NCI-H128 (cell line): Measurements from ENCODE around the gene DEDD2.
"Not testable (repeated sequence)": the region's sequence is repeated elsewhere in the genome, so short reads cannot be mapped to it uniquely, and the experiment has no call there.

Experiments used
- DNase-seq: peaks from one replicate; lab custom pipeline; 2025; ENCODE audit not compliant: unreplicated experiment; lab: John Stamatoyannopoulos, UW

DEDD2 gene, protein sequence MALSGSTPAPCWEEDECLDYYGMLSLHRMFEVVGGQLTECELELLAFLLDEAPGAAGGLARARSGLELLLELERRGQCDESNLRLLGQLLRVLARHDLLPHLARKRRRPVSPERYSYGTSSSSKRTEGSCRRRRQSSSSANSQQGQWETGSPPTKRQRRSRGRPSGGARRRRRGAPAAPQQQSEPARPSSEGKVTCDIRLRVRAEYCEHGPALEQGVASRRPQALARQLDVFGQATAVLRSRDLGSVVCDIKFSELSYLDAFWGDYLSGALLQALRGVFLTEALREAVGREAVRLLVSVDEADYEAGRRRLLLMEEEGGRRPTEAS

DNA sequence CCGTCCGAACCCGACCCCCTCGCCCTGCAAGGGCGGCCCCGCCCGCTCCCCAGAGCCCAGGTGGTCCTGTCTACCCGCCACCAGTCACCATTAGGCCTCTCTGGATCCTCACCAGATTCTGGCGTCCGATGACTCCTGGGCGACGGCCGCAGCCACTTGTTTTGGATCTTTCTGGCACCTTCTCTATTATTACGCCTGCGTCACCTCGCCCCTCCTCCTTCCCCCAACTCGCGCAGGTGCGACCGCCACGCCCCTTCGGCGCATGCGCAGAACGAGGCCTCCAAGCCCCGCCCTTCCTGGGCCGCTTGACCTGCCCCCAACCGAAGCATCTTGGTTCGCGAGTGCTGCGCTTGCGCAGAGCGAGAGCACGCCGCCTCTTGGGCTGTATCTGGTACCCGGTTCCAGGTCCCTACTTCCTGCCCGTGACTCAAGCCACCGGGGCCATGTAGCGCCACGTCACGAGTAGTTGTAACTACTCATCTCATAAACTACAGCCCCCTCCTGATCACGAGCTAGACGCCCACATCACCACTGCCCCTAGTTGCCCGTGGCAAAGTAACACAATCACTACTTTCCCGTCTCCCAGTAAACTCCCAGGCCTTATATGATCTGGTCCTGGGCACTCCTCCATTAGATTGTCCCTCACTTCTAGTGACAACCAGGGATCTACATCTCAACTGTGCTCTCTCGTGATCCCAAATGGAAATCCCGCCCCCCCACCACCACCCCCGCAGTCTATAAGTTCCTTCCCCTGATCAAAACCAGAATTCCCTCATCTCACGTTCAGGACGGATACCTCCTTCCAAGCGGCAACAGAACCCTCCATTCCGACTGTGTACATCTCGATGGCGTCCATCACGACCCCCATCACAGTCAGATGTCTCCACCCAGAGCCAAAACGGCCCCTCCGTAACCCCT lies at the start of gene DEDD2:
Gene DEDD2 (minus strand): TSS at position 158 of the 918 bp plus-strand sequence. CDS start 670 bp downstream, outside the sequence.
- peak; percentile 96 for DNase-seq

DNA sequence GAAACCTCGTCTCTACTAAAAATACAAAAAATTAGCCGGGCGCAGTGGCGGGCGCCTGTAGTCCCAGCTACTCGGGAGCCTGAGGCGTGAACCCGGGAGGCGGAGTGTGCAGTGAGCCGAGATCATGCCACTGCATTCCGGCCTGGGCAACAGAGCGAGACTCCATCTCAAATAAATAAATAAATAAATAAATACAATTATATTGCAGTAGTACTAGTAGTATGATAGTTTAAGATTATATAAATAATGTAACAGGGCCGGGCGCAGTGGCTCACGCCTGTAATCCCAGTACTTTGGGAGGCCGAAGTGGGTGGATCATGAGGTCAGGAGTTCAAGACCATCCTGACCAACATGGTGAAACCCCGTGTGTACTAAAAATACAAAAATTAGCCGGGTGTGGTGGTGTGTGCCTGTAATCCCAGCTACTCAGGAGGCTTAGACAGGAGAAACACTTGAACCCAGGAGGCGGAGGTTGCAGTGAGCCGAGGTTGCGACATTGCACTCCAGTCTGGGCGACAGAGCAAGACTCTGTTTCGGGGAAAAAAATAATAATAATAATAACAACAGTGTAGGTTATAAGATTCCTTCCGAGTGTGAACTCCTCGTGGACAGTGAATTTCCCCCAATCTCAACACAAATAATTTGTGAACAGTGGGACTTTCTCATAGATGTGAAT lies 49.6 kb upstream of the DEDD2 start:
- DNase-seq: not testable (repeated sequence)

DNA sequence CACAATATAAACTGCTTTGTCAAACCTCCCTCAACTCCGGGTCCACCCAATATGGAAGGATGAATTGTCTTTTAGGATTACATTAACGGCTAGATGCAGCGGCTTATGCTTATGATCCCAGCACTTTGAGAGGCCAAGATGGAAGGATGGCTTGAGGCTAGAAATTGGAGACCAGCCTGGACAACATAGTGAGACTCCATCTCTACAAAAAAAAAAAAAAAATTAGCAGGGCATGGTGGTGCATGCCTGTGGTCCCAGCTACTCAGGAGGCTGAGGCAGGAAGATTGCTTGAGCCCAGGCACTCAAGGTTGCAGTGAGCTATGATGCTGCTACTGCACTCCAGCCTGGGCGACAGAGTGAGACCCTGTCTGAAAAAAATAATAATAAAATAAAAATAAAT lies 48.6 kb upstream of the DEDD2 start:
- DNase-seq: not testable (repeated sequence)

DNA sequence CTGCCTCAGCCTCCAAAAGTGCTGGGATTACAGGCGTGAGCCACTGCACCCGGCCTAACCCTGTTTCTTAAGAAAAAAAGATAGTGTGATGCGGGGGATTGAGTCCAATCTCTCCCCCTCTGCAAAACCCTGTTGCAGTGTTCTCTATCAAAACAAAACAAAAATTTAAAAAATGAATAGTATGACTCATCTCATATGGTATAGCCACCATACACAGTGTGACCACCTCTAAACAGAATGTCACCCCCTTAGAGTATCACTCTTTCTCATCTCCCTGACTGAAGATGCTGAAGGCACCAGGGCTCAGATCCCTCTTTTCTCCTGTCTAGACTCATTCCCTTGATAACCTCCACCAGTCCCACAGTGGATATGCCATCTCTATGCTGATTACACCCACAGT lies 44.3 kb upstream of the DEDD2 start:
- no peak for DNase-seq

DNA sequence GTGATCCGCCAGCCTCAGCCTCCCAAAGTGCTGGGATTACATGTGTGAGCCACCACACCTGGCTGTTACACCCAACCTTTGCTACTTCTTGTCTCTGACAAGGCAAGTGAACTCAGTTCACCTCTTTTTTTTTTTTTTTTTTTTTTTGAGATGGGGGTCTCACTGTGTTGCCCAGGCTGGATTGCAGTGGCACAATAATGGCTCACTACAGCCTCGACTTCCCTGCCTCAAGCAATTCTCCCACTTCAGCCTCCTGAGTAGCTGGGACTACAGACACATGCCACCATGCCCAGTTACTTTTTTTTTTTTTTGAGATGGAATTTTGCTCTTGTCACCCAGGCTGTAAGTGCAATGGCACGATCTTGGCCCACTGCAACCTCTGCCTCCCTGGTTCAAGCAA lies 40.4 kb upstream of the DEDD2 start:
- not testable (repeated sequence) for DNase-seq

DNA sequence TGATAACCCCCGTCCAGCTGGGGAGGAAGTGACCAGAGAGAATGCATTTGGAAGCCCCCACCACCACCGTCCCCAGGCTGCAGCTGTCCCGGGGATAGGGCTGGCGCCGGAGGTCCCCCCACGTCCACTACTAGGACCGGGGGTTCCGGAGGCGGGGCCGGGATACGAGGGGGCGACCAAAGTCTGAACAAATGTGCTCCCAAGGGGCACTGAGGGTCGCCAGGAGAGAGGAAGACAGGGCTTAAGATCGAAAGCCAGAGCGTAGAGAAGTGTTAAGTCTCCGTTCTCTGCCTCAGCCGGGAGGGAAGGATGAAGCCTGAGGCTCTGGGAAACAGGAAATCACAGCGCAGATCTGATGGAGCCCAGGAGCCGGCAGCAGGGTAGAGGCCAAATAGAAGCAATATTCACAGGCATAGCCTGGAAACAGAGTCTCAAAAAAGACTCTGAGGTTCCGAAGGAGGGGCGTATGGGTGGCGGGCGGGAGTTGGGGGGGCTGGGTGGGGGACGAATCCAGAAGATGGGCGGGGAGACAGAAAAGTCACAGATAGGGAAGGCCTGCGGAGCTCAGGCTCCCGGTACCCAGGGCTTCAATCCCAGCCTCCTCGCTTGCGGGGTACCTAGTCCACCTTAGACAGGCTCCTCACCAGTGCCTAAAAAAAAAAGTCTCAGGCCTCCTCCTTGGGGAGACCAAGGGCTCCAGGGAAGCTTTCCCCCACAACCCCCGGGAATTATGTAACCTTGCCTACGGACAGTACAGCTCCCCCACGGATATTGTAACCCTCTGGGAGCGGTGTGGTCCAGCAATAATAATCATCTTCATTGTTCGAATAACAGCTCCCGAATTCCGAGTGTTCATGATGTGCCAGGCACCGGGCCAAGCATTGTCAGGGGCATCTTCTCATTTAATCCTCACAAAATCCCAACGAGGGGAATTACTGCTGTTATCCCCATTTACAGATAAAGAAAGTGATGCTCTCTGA lies 38.6 kb upstream of the DEDD2 start:
- DNase-seq: no peak

DNA sequence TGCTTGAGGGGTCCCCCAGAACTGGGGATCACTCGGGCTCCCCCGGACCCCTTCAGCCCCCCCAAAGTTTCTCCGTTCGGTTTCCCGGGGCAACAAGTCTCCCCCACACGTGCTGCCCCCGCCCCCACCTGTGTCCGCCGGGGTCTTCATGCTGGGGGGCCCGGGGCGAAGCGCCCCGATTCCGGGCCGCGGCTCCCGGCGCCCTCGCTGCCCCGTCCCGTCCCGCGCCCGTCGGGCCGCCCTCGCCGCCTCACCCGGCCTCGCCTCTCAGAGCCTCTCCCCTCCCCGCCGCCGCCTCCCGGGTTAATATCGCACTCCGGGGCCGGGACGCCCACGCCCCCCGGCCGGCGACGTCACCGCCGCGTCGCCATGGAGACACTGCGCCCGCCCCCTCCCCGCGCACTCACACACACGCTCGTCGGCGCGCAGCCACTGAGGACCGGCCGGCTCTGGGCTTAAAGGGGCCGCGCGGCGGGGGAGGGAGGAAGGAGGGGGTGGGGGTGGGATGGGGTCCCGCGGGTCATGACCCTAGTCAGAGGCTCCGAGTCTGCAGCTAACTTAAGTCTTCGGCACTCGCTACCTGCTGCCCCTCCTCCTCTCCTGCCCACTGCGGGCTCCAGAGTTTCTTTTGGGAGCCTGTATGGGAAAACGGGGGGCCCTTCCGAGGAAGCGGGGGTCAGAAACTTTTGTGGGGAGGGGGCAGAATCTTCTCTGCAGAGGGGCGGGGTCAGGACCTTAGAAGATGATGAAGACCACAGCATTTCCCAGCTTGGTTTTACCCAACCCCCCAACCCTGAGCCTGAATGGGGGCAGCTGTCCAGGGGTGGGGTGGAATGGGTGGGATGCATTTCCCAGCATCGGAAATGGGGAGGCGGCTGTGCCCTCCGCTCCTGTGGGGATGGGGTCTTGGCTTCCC lies 37.6 kb upstream of the DEDD2 start, which contains the start of gene ERF:
Gene ERF (minus strand): TSS at position 279 of the 916 bp plus-strand sequence. CDS start 129 bp downstream, at position 150.
- DNase-seq: peak; percentile 81

DNA sequence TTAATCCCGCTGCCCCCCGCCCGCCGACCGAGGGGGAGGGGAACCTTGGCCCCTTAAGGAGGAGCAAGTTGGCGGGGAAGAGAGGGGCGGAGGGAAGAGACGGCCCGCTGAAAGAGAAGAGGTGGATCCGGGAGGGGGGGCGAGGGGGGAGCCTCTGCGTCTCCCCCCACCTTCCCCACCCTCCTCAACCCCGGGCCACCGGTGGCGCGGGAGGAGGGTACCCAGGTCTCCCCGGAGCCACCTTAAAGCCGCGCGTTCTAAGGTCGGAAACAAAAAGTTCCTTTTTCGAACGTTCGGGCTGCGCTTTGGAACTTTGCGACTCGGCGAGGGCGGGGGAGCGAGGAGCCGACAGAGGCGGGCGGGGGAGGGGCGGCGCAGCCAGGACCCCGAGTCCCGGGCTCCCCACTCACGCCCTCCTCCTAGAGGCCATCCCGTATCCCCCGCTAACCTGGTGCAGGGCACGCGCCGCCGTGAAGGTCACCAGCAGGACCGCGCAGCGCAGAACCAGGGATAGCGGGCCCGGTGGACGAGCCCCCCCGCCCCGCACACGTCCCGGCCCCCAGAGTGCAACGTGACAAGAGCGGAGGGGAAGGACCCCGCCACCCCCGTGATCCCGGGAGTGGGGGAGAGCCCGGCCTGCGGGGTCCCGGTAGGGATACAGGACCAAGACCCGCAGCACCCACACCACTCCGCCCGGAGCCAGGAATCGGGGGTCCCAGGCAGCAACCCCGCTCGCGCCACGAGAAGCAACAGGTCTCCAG lies 36.8 kb upstream of the DEDD2 start:
- DNase-seq: no peak

DNA sequence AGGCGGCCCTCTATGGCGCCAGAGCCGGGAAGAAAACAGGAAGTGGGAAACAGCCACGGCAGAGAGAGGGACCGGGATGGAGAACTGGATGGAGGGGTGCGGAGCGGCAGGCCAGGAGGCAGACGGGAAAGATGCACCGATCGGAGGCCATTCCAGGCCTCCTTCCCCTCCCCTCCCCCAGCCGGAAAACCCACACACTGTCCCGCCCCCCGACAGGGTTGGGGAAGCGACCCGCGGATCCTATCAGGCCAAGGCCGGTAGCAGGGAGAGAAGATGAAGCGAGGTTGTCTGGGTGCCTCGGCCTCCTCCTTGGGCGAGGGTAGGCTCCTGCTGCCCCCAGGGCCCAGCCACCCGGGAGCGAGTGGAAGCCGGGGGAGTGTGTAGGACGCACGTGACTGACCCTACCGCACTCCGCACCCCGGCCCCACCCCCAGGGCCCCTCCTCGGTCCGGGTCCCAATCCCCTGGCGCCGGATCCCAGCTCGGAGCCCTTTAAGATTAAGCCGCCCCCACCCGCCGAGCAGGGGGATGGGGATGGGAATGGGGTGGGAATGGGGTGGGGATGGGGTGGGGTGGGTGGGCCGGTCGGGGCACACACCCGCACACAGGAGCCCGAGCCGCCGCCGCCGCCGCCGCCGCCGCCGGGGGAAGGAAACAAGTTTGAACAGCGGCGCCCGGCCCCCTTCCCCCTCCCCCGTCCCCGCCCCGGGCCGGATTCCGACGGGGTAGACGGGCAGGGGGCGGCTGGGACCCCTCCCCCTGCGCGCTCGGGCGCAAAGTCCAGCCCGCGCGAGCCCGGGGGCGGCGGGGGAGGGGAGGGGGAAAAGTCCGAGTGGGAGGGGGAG lies 36.0 kb upstream of the DEDD2 start:
- no peak for DNase-seq

DNA sequence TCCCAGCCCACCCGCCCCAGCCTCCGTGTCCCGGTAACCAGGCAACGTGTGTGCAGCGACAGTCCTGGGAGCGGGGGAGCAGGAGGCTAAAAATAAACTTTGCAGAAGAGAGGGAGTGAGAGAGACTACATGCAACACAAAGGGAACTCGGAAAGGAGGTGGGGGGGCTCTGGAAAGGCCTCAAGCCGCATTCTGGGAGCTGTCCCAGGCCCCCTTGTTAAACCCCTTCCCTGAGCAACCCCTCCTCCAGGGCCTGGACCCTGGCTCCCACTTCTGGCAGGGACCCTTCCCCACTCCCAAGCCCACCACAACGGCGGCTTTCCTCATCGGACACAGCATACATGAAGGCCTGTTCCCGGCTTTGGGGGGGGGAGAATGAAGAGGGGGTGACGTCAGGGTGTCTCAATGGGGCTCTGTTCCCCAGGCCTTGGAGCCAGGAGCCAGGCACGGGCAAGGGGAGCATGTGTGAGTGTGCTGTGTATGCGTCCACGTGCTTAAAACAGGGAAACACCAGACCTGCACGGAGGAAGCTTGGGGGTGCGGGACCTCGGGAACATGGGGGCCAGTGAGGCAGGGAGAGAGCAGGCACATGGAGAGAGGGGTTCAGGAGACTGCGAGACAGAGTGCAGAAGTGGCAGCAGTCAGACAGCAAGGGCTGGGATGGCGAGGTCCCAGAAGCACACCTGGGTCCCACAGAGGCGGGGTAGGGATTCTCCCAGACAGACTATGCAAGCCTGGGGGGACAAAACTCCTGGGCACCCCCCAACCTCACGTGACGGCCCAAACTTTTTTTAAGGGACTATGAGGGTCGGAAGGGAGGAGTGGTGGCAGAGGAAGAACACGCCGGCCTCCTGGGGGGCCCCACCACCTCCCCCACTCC lies 35.1 kb upstream of the DEDD2 start:
- no peak for DNase-seq

DNA sequence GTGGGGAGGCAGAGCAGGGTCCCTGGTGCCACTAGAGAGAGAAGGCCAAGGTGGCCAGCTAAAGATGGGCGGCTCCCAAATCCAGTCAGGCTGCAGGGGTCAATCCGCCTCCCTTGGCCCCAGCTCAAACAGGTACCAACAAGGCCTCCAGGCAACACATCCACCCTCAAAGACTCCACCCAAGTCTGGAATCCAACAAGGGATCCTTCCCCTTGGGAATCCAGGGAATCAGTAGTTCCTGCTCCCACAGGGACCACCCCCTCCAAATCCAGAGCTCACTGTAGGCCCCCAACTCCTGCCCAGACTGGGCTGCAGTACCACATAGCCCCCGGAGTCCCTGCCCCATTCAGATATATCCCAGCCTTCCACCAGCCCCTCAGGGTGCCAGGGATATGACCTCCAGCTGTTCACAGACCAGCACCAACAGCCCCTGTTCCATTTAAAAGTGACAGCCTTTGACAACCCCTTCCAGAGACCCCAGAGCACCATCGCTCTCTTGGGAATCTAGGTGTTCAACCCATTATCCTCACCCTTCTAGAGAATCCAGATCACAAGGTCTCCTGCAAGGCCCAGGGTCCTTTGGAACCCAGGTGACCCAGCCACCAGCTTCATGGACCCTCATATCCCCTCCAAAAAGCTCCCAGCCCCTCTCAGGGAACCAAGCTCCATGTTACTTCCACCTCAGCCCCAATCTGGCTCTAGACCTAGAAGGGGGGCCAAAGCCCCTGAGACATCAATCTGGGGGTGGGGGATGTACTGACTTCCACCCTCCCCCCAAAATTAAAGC lies 34.3 kb upstream of the DEDD2 start:
- no peak for DNase-seq

DNA sequence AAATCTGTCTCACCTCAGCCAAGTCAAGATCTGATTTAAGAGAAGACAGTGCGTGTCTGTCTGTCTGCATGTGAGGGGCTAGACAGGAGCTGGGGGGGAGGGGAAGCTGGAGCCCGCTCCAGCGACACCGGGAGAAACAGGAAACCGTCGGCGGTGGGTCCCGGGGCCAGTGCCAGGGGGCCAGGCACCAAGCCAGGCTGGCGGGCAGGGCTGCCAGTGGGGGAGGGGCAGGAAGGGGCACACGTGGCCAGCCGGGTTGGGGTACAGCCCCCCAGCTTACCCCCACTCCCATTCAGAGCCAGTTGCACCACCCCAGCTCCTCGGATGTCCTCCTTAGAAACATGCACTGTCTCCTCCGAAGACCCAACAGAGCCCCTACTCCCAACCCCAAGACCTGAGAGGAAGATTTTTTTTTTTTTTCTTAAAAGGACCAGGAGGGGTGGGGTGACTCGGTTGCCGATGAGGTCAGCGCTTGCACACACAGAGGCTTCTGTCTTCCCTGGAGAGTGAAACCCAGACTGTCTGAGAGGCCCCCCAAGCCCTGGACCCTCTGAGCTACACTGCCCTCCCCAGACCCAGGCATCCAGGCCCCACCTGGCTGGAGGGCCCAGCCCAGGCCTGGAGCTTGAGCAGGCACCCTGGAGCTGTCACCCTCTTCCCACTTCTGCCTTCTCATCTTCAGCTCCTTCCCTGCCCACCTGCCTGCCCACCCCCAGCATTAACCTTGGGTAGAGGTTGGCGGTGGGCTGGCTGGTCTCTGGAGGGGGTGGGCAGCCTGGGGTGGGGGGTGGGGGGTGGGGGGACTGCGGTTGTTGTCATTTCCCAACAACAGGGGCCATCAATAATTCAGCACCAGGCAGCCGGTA lies 33.4 kb upstream of the DEDD2 start:
- DNase-seq: no peak

DNA sequence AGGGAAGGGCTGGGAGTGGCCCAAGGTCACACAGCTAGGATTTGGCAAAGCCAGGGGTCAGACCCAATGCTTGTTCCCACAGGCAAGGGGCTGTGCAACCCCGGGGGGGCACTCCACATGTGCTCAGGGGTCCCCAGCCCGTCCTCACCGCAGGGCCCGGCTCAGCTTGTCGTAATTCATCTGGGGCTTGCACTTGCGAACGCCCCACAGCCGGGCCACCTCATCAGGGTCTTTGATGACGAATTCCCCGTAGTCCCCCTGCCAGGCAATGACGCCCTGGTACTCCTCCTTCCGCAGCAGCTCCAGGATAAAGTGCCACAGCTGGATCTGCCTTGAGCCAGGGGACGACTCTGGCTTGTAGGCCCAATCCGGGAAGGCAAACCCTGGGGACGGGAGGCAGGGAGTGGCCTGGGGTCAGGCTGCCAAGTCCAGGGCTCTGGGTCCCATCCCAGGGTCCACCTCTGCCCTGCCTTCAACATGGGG lies 32.7 kb upstream of the DEDD2 start:
- no peak for DNase-seq

DNA sequence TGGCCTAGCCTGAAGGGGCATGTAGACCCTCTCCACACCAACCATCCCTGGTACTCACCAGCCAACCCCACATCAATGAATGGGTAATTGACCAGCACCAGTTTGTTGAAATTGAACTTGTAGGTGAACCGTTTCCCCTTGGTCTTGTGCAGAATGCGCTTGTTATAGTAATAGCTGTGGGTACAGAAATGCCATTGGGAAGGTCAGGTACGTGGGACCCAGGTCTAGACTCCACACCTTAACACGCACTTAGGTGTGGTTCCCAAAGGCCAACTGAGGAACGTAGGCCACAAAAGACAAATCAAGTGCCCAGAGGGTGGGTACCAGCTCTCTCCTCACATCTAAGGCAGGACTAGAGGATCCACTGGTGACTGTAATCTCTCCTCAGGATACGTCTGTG lies 32.3 kb upstream of the DEDD2 start:
- no peak for DNase-seq
